Measurements from ENCODE around the gene EFCAB6. TPM values are rescaled to one million over a fixed set of nuclear protein-coding genes. Genes with fewer than 3 reads are reported as not detected.

EFCAB6 gene
- total and polyA plus RNA-seq, 8 donors, result 0.29 to 10.5 (median 3.5) TPM

DNA sequence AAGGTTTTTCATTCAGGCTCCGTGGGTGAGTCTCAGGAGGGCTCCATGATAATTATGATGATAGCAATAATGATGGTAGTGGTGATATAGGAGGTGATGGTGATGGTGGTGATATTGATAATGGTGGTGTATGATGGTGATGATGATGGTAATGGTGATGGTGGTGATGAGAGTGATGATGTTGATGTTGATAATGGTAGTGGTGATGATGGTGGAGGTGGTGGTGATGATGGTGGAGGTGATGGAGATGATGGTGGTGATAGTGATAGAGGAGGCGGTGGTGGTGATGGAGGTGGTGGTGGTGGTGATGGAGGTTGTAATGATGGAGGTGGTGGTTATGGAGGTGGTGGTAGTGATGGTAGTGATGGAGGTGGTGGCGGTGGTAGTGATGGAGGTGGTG, 320.9 kb downstream of the EFCAB6 start:
- WGBS, 5 donors, result 58 to 63% (median 59%) methylated on average over 3 of the region's 3 CpGs
- intact Hi-C loops (cut with DNase I; ENCODE audit: low total_unique reads), result no loop called here
- Histone ChIP-seq H3K4me3 (no peak overlapping the region), H3K9me3 (no peaks in the 10 kb centered on the region), H3K36me3 (no peaks in the 10 kb centered on the region), H3K4me1 (no peaks in the 10 kb centered on the region), H3K27me3 (peaks cover 0 to 52% (median 6%) of the 10 kb centered on the region in 3 donors), H3K27ac (no peak overlapping the region)
- no peak for DNase-seq
- TF ChIP-seq POLR2A (IDR thresholded peaks at IDR 0.05) (no peak), EP300 (IDR thresholded peaks at IDR 0.05) (no peak)

DNA sequence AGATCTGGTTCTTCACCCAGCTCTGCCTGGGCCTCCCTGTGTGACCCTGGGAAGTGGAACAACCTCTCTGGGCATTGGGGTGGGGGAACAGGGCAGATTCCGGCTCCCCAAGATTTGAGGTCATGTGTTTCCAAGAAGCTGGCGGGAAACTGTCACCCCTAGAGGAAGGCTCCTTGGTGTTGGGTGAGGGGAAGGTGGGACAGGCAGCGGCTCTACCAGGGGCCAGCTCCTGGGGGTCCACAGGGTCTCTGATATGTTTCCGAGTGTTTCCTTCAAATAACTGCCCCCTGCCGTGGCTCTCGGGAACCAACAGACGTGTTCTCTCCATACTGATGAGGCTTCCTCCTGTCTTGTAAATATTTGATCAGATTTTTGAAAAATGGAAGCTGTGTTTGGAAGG, 321.8 kb downstream of the EFCAB6 start:
- no peak overlapping the region for H3K27ac ChIP-seq
- 71 to 89% (median 77%) methylated on average over 4 to 7 of the region's 7 CpGs for WGBS, 5 donors
- H3K9me3 ChIP-seq, result no peaks in the 10 kb centered on the region

DNA sequence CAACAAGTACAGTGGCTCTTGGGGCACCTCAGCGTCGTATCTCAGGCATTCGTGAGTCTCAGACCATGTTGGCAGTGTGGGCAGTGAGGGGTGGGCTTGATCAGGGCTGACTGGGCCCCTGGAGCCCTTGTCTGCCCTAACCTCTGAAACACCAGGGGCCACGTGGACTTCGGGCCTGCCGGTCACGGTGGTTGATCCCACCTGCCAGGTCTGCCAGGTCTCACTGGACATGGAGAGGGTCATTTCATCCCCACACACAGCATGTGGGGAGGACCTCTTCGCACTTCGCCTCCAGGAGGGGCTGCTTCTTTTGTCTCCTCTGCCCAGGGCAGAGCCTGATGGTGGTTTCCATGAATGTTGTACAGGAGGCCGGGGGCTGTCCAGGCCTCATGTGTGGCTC, 323.2 kb downstream of the EFCAB6 start:
- H3K4me3 ChIP-seq, result no peak overlapping the region
- intact Hi-C loops (cut with DNase I; ENCODE audit: low total_unique reads), result no loop called here
- peaks cover 0 to 68% (median 13%) of the 10 kb centered on the region in 3 donors for H3K27me3 ChIP-seq
- no peaks in the 10 kb centered on the region for H3K36me3 ChIP-seq
- H3K9me3 ChIP-seq, result no peaks in the 10 kb centered on the region
- no peak for DNase-seq
- no peak for TF ChIP-seq POLR2AphosphoS5 (IDR thresholded peaks at IDR 0.05)
- no peak for TF ChIP-seq EP300 (IDR thresholded peaks at IDR 0.05)
- no peak for TF ChIP-seq POLR2A (IDR thresholded peaks at IDR 0.05)
- H3K4me1 ChIP-seq, result no peaks in the 10 kb centered on the region
- 64 to 85% (median 79%) methylated on average over 7 to 10 of the region's 10 CpGs for WGBS, 5 donors
- no peak overlapping the region for H3K27ac ChIP-seq

More for the DNA sequence above, 321.8 kb downstream of the EFCAB6 start:
- Histone ChIP-seq H3K4me3 (no peak overlapping the region), H3K27me3 (peaks cover 0 to 61% (median 13%) of the 10 kb centered on the region in 3 donors), H3K36me3 (no peaks in the 10 kb centered on the region), H3K4me1 (no peaks in the 10 kb centered on the region)
- TF ChIP-seq, protein P1, sequence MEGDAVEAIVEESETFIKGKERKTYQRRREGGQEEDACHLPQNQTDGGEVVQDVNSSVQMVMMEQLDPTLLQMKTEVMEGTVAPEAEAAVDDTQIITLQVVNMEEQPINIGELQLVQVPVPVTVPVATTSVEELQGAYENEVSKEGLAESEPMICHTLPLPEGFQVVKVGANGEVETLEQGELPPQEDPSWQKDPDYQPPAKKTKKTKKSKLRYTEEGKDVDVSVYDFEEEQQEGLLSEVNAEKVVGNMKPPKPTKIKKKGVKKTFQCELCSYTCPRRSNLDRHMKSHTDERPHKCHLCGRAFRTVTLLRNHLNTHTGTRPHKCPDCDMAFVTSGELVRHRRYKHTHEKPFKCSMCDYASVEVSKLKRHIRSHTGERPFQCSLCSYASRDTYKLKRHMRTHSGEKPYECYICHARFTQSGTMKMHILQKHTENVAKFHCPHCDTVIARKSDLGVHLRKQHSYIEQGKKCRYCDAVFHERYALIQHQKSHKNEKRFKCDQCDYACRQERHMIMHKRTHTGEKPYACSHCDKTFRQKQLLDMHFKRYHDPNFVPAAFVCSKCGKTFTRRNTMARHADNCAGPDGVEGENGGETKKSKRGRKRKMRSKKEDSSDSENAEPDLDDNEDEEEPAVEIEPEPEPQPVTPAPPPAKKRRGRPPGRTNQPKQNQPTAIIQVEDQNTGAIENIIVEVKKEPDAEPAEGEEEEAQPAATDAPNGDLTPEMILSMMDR (IDR thresholded peaks at IDR 0.05), result no peak
- no peak for TF ChIP-seq EP300 (IDR thresholded peaks at IDR 0.05)
- no peak for TF ChIP-seq POLR2A (IDR thresholded peaks at IDR 0.05)
- no peak for TF ChIP-seq POLR2AphosphoS5 (IDR thresholded peaks at IDR 0.05)
- intact Hi-C loops (cut with DNase I; ENCODE audit: low total_unique reads), result no loop called here
- DNase-seq, result no peak

DNA sequence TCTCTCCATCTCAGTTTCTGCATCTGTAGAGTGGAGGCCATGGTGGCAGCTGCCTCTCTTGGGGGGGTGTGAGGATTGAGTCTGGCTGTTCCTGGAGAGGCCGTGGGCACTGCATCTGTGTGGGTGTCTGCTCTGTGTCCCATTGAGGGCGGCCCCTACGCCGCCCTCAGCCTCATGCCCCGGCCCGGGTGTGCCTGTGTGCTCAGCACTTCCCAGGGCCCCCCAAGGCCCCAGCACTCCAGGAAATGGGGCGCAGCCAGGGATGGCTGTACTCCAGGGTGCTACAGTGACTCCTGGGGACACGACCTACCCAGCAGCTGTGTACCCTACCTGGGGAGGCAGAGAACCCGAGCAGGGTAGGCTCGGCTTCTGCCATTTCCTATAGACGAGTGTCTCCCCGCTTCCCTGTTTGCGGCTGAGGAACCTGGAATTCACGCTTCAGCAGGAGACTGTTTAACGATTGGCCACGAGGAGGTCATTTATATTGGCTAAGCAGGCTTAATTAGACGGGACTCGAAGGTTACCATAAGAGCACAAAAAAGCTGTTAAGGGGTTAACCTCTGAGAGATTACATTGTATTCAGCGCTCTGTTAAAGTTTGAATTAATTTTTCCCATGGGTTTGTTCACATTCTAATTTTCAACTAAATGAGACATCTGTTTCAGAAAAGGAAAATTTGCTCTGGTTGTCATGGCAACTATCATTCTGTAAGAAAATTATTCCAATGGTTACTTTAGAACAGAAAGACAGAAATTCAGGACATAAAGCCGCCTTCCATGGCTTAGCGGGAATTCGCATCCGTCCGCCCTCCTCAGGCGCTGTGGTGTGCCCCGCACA, 323.9 kb downstream of the EFCAB6 start:
- Histone ChIP-seq H3K9me3 (no peaks in the 10 kb centered on the region), H3K4me1 (no peaks in the 10 kb centered on the region), H3K27ac (no peak overlapping the region), H3K36me3 (no peaks in the 10 kb centered on the region), H3K27me3 (peaks cover 0 to 71% (median 13%) of the 10 kb centered on the region in 3 donors), H3K4me3 (no peak overlapping the region)
- intact Hi-C loops (cut with DNase I; ENCODE audit: low total_unique reads), result no loop called here
- peak in 1 of 2 donors; percentile 64 for DNase-seq
- WGBS, 5 donors, result 53 to 58% (median 55%) methylated on average over 20 to 26 of the region's 26 CpGs
- TF ChIP-seq POLR2AphosphoS5 (IDR thresholded peaks at IDR 0.05) (no peak), POLR2A (IDR thresholded peaks at IDR 0.05) (no peak), EP300 (IDR thresholded peaks at IDR 0.05) (no peak)
- TF ChIP-seq, protein P1 (IDR thresholded peaks at IDR 0.05), result no peak

DNA sequence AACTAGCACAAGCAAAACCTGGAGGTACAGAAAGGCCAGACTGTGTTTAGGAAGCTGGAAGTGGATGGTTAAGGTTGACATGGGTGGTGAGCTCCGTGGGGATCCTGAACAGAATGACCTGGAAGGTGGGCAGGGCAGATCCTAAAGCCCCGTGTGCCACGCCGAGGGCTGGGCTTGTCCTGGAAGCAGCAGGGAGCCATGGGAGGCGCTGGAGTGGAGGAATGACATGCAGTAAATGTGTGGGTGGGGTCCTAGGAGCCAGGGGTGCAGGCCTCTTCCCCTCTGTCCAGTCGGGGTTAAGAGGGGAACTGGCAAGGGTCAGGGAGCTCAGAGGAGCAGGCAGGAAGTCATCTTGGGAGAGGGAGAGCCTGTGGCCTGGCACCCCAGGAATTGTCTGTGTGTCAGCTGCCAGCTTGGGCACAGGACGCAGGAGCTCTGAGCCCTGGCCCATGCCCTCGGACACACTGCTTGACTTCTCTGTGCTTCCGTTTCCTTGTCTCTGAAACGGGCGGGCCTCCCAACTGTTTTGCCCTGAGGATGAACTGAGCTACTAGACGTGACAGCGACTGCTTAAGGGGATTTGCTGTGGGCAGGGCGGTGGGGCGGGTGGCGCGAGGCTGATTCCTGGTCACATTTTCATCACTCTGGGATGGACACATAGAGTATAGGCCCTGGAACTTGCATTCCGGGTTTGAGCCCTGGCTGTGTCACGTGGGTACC, 324.6 kb downstream of the EFCAB6 start:
- H3K9me3 ChIP-seq, result no peaks in the 10 kb centered on the region
- no peak for DNase-seq
- H3K27me3 ChIP-seq, result peaks cover 0 to 65% (median 13%) of the 10 kb centered on the region in 3 donors
- TF ChIP-seq, protein P1 (IDR thresholded peaks at IDR 0.05), result no peak
- TF ChIP-seq POLR2A (IDR thresholded peaks at IDR 0.05) (no peak), EP300 (IDR thresholded peaks at IDR 0.05) (no peak), POLR2AphosphoS5 (IDR thresholded peaks at IDR 0.05) (no peak)
- WGBS, 5 donors, result 71 to 77% (median 75%) methylated on average over 18 to 19 of the region's 19 CpGs
- H3K36me3 ChIP-seq, result no peaks in the 10 kb centered on the region
- H3K27ac ChIP-seq, result no peak overlapping the region
- no peak overlapping the region for H3K4me3 ChIP-seq
- H3K4me1 ChIP-seq, result no peaks in the 10 kb centered on the region
- intact Hi-C loops (cut with DNase I; ENCODE audit: low total_unique reads), result no loop called here
